ENCODE results near the gene NMRK2. TPM values are rescaled to one million over a fixed set of nuclear protein-coding genes. Genes with fewer than 3 reads are reported as not detected.

NMRK2 gene
- total RNA-seq, 1 donor from 2014 or later: not detected

- DNase-seq (ENCODE audit: low spot score): no peak
Observed at GRCh38 chr19:3980353-3981251, 47.7 kb downstream of the NMRK2 start.

- DNase-seq (ENCODE audit: low spot score): no peak
Observed at GRCh38 chr19:3981373-3981735, 48.5 kb downstream of the NMRK2 start.

- DNase-seq (ENCODE audit: low spot score): no peak
Observed at GRCh38 chr19:3981736-3982681, 49.1 kb downstream of the NMRK2 start.

- no peak for DNase-seq (ENCODE audit: low spot score)
Observed at GRCh38 chr19:3982701-3983541, 50.1 kb downstream of the NMRK2 start.

- no peak for DNase-seq (ENCODE audit: low spot score)
Observed at GRCh38 chr19:3983542-3983914, 50.7 kb downstream of the NMRK2 start.

GRCh38 chr19:3983936-3984583 is 51.2 kb downstream of the NMRK2 start:
- DNase-seq (ENCODE audit: low spot score): no peak

GRCh38 chr19:3984584-3984907 is 51.7 kb downstream of the NMRK2 start:
- no peak for DNase-seq (ENCODE audit: low spot score)

GRCh38 chr19:3984908-3985642 is 52.2 kb downstream of the NMRK2 start, which contains the start of gene EEF2:
Gene EEF2, minus strand, starts transcription at chr19:3985463. Its CDS starts 83 bp downstream, at chr19:3985380.
- DNase-seq (ENCODE audit: low spot score): peak; percentile 98

- DNase-seq (ENCODE audit: low spot score): no peak
Observed at GRCh38 chr19:3985643-3986259, 52.9 kb downstream of the NMRK2 start.

GRCh38 chr19:3986260-3987041 is 53.6 kb downstream of the NMRK2 start:
- DNase-seq (ENCODE audit: low spot score): no peak

- peak; percentile 94 for DNase-seq (ENCODE audit: low spot score)
Observed at GRCh38 chr19:3987619-3988371, 54.9 kb downstream of the NMRK2 start.

- no peak for DNase-seq (ENCODE audit: low spot score)
Observed at GRCh38 chr19:3990815-3991117, 57.9 kb downstream of the NMRK2 start.

Small RNA genes lying within 50 kb of the gene (microRNA-seq; reads per million reads assigned to microRNA genes)
- not detected for gene MIR637 (ENCODE audit: borderline number of aligned reads)

Other genes starting within 250 kb of the NMRK2 start
- 40.0 TPM for gene PIP5K1C, start 232.6 kb upstream of the NMRK2 start, total RNA-seq
- 0.39 TPM for gene TJP3, start 224.7 kb upstream of the NMRK2 start, total RNA-seq
- gene APBA3, start 171.4 kb upstream of the NMRK2 start, total RNA-seq: 12.1 TPM
- gene MRPL54, start 170.4 kb upstream of the NMRK2 start, total RNA-seq: 72.7 TPM
- gene RAX2, start 160.8 kb upstream of the NMRK2 start, total RNA-seq: not detected
- gene MATK, start 146.7 kb upstream of the NMRK2 start, total RNA-seq: 3.3 TPM
- not detected for gene ZFR2, start 64.0 kb upstream of the NMRK2 start, total RNA-seq
- gene ATCAY, start 52.4 kb upstream of the NMRK2 start, total RNA-seq: not detected
- 56.5 TPM for gene DAPK3, start 38.0 kb downstream of the NMRK2 start, total RNA-seq
- gene EEF2, start 52.4 kb downstream of the NMRK2 start, total RNA-seq: 2,131 TPM
- gene PIAS4, start 74.7 kb downstream of the NMRK2 start, total RNA-seq: 17.9 TPM
- gene ZBTB7A, start 133.8 kb downstream of the NMRK2 start, total RNA-seq: 51.2 TPM
- 110 TPM for gene MAP2K2, start 191.1 kb downstream of the NMRK2 start, total RNA-seq
- 1.00 TPM for gene CREB3L3, start 220.6 kb downstream of the NMRK2 start, total RNA-seq
- 20.7 TPM for gene SIRT6, start 249.5 kb downstream of the NMRK2 start, total RNA-seq
- 1.4 TPM for gene ANKRD24, start 249.6 kb downstream of the NMRK2 start, total RNA-seq